Heart right ventricle (tissue), 16 donors: ENCODE data around the gene SUN5. TPM values are rescaled to one million over a fixed set of nuclear protein-coding genes. Genes with fewer than 3 reads are reported as not detected.

Experiments
- ATAC-seq, 8 donors: fragments of 200-7000 bp; cut with Tn5 transposase; one replicate each; pipeline ENCODE4 v1.9.1; 2020; ENCODE audit warnings: mild to moderate bottlenecking in 8 of 8, moderate library complexity in 8 of 8, moderate number of reproducible peaks in 1 of 8
- DNase-seq, 2 donors: peaks; one replicate each; pipeline ENCODE4 v3.0.0-alpha.2; 2020
- H3K27ac ChIP-seq, 10 donors: fragments of 200-600 bp; sonication (generic) in 2 of 10; one replicate each; pipeline versions ENCODE4 v1.5.0 to v1.8.0; 2020 to 2022; ENCODE audit warnings: mild to moderate bottlenecking in 3 of 10
- H3K27me3 ChIP-seq, 7 donors: fragments of 200-600 bp; one replicate each; pipeline ENCODE4 v1.8.0; 2021 to 2022; ENCODE audit warnings: mild to moderate bottlenecking in 2 of 7
- H3K36me3 ChIP-seq, 9 donors: fragments of 200-600 bp; sonication (generic) in 1 of 9; one replicate each; pipeline versions ENCODE4 v1.5.0 to v1.8.0; 2020 to 2022; ENCODE audit warnings: mild to moderate bottlenecking in 2 of 9
- H3K4me1 ChIP-seq, 9 donors: fragments of 200-600 bp; sonication (generic) in 1 of 9; one replicate each; pipeline versions ENCODE4 v1.5.0 to v1.8.0; 2020 to 2022; ENCODE audit warnings: mild to moderate bottlenecking in 4 of 9
- H3K4me3 ChIP-seq, 10 donors: fragments of 200-600 bp; sonication (generic) in 2 of 10; one replicate each; pipeline versions ENCODE4 v1.5.0 to v1.8.0; 2020 to 2022; ENCODE audit warnings: mild to moderate bottlenecking in 7 of 10, moderate library complexity in 2 of 10
- H3K9me3 ChIP-seq, 11 donors: fragments of 200-600 bp in 10 of 11; sonication (generic) in 2 of 11; one replicate each; pipeline versions ENCODE4 v1.5.0 to v1.8.0; 2013 to 2022; ENCODE audit warnings: mild to moderate bottlenecking in 2 of 11, control low read depth in 1 of 11, moderate library complexity in 1 of 11
- WGBS, 2 donors: extraction: QIAGEN DNeasy Blood & Tissue Kit; methylation state at CpG; one replicate each; pipeline ENCODE4 v1.1.7; 2013; ENCODE audit warnings: inconsistent platforms in 1 of 2; 5-methylcytosine and 5-hydroxymethylcytosine counted together
- intact Hi-C, 10 donors: fragments of 100-400 bp; cut with DNase I; formaldehyde crosslinking; loops; one replicate each; pipeline versions ENCODE4 v1.11.1 to v1.14.2; 2022
- polyA plus RNA-seq, 2 donors: library from polyadenylated mRNA; stranded (reverse); fragments of 200-250 nt; gene quantifications; one replicate each; pipeline ENCODE4 v1.2.3, GENCODE V29; 2013
- total RNA-seq, 10 donors: library from RNA; stranded (reverse); fragmentation: NEBNext Ultra II Directional in 3 of 10; extraction: Animal tissue kit (Norgen Biotek cat#: 25700) in 3 of 10; gene quantifications; one replicate each; pipeline versions ENCODE4 v1.2.1 to v1.2.4, GENCODE V29; 2021 to 2023
- TF ChIP-seq, protein P1 (sequence below), 9 donors: fragments of 200-600 bp; sonication (generic) in 2 of 9; IDR thresholded peaks; one replicate each; pipeline versions ENCODE4 v1.5.0 to v1.8.0; 2021 to 2022; ENCODE audit warnings: antibody characterized with exemption in 9 of 9, mild to moderate bottlenecking in 5 of 9, moderate library complexity in 1 of 9
- donor health status: Arrhythmogenic right ventricular cardiomyopathy.
- donor health status: ischemic (EF 13 %, LVEDD 7.1; RV severe dilation, severe dysfunction).
- donor health status: healthy with polysubstance abuse.
- donor health status: DM: no; HTN: yes; CAD: no.
- donor health status: DM: no; HTN: no; CAD: no.
- donor health status: ischemic (EF 25% LVEDD 6.9; RV normal size, moderate dysfunction).
- donor health status: ischemic (EF 25% LVEDD 5.7; RV mildly dilated, moderate dysfunction).
- donor health status: healthy.
- donor health status: DM: yes; HTN: yes; CAD: no.
- donor health status: Ischemic cardiomyopathy.
- donor health status: ischemic (EF 35%, LVEDD 5.7; RV mildly dilated, moderate dysfunction).
- donor health status: nonischemic (EF 11% LVEDD 7.7; RV severe dilation, severe dysfunction).
- donor health status: DM: yes; HTN: yes; CAD: no.
- donor health status: PGD.
- donor health status: ischemic (EF 29% LVEDD 5.4; RV normal size, mild dysfunction).
- donor health status: nonischemic (EF 23%, LVEDD 6.1; RV moderate dilation, normal function).

SUN5 gene
- total and polyA plus RNA-seq, 12 donors, result not detected

DNA sequence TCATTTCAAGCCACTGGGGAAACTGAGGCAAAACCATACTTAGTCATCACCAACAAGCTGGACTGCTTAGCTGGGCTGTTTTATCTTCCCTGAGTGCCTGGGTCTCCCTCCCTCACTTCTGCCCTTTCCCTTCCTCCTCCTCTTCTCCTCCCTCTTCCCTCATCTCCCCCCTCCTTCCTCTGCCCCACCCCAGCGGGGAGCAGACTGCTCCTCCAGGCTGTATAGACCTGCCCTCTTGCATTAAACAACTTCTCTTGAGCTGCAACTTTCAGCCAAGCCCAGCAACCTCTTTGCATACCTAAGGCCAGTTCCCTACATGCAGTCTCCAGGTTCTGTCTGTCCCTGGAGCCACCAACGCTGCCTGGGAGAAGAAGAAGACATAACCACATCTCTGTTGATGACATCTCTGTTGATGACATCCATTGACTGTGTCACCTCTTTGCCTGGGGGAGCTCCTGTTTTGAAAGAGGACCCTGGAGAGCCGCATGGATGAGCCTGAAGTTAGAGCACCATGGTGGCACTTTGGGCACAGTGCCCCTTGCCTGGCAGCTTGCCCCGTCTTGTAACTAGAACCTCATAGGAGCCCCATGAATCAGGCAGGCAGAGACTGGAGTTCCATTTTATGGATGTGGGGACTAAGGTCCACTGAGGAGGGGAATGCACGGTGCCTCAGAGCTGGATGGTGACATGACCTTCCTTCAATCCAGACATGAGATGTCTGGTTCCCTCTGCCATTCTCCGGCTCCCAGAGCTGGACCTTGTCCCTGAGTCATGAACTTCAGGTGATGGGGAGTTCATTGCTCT lies 19.4 kb upstream of the SUN5 start:
- H3K27ac ChIP-seq, result no peak overlapping the region
- 67 to 77% methylated on average over 6 of the region's 6 CpGs for WGBS, 2 donors
- H3K4me1 ChIP-seq, result no peaks in the 10 kb centered on the region
- H3K4me3 ChIP-seq, result no peak overlapping the region
- DNase-seq (no peak), ATAC-seq (no peak)
- intact Hi-C loops, result no loop called here
- no peaks in the 10 kb centered on the region for H3K36me3 ChIP-seq
- H3K27me3 ChIP-seq, result peaks cover 0 to 10% (median 3%) of the 10 kb centered on the region in 7 donors
- H3K9me3 ChIP-seq, result no peaks in the 10 kb centered on the region
- TF ChIP-seq, protein P1, sequence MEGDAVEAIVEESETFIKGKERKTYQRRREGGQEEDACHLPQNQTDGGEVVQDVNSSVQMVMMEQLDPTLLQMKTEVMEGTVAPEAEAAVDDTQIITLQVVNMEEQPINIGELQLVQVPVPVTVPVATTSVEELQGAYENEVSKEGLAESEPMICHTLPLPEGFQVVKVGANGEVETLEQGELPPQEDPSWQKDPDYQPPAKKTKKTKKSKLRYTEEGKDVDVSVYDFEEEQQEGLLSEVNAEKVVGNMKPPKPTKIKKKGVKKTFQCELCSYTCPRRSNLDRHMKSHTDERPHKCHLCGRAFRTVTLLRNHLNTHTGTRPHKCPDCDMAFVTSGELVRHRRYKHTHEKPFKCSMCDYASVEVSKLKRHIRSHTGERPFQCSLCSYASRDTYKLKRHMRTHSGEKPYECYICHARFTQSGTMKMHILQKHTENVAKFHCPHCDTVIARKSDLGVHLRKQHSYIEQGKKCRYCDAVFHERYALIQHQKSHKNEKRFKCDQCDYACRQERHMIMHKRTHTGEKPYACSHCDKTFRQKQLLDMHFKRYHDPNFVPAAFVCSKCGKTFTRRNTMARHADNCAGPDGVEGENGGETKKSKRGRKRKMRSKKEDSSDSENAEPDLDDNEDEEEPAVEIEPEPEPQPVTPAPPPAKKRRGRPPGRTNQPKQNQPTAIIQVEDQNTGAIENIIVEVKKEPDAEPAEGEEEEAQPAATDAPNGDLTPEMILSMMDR (IDR thresholded peaks at IDR 0.05), result no peak

DNA sequence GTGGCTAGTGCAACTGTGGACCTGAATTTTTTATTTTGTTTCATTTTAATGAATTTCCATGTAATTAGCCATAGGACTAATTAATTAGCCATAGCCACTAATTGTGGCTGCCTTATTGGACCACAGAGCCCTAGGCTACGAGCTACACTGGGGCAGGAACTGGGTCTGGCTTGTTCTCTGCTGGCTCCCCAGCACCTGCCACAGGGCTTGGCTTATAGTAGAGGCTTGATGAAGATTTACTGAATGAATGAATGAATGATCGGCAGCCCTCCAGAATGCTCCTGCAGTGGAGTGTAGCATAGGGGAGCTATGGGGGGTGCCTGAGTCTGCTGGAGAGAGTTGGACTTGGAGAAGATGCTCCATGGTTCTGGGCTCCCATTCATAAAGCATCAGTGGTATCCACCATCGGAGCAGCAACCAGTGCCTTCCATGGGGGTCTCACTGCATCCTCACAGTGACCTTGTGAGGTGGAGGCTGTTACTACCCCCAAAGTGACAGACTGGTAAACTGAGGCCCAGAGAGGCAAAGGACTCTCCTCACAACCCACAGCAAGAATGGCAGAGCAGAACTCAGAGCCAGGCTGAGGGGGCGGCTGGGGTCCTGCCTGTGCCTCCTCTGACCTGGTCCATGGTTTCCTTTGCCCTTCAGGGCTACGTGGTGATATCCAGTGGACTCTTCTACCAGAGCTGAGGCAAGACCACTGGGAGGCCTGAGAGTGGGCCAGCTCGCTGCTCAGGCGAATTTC lies 18.6 kb upstream of the SUN5 start:
- Histone ChIP-seq H3K4me1 (no peaks in the 10 kb centered on the region), H3K27me3 (peaks cover 0 to 8% (median 2%) of the 10 kb centered on the region in 7 donors), H3K9me3 (no peaks in the 10 kb centered on the region), H3K27ac (no peak overlapping the region), H3K36me3 (no peaks in the 10 kb centered on the region), H3K4me3 (no peak overlapping the region)
- intact Hi-C loops, result no loop called here
- ATAC-seq (no peak), DNase-seq (no peak)
- TF ChIP-seq, protein P1 (IDR thresholded peaks at IDR 0.05), result no peak
- WGBS, 2 donors, result 78 to 79% methylated on average over 7 of the region's 7 CpGs

DNA sequence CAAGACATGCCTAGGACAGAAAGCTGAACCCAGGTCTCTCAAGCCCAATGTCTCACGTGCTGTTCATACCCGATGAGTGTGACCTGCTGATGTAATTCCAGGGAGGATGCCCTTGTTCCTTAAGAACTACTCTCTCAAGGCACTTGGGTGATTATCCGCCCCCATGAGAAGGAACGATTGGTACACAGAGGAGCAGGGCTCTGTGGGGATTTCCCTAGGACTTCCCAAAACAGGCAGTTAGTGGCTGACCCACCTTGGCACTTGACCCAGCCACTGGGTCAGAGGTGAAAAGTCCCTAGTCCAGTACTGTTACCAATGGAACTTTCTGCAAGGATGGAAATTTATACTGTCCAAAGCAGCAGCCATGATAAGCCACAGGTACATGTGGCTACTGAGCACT lies 18.1 kb upstream of the SUN5 start:
- TF ChIP-seq, protein P1 (IDR thresholded peaks at IDR 0.05), result no peak
- Histone ChIP-seq H3K36me3 (no peaks in the 10 kb centered on the region), H3K4me1 (no peaks in the 10 kb centered on the region), H3K27ac (no peak overlapping the region), H3K9me3 (no peaks in the 10 kb centered on the region), H3K27me3 (peaks cover 0 to 8% (median 0%) of the 10 kb centered on the region in 7 donors), H3K4me3 (no peak overlapping the region)
- intact Hi-C loops, result no loop called here
- 65 to 79% methylated on average over 4 of the region's 4 CpGs for WGBS, 2 donors
- no peak for DNase-seq
- ATAC-seq, result no peak

DNA sequence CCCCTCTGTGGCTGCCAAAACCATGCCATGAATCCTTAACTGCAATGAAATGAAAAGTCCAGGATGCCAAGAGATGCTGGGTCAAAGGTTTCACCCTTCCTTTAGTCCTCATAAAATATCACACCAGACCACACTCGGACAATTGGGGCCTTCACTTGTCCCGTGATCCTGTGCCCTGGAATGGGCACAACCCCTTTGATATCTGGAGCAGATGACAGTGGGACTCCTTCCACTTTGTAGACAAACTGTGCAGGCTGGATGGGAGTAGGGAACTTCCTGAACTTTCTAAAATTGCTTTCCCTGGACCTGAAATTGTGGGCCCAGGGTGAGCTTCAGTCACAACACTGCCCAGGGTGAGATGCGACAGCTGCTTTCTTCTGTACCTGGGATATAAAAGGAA lies 17.6 kb upstream of the SUN5 start:
- no peak overlapping the region for H3K27ac ChIP-seq
- TF ChIP-seq, protein P1 (IDR thresholded peaks at IDR 0.05), result no peak
- 74 to 75% methylated on average over 3 of the region's 3 CpGs for WGBS, 2 donors
- no peak overlapping the region for H3K4me3 ChIP-seq
- peaks cover 0 to 9% (median 0%) of the 10 kb centered on the region in 7 donors for H3K27me3 ChIP-seq
- DNase-seq, result no peak
- H3K36me3 ChIP-seq, result no peaks in the 10 kb centered on the region
- no peaks in the 10 kb centered on the region for H3K9me3 ChIP-seq
- no peak for ATAC-seq
- intact Hi-C loops, result no loop called here
- H3K4me1 ChIP-seq, result no peaks in the 10 kb centered on the region
